ENCODE measurements around the gene POLR3H. TPM values are rescaled to one million over a fixed set of nuclear protein-coding genes. Genes with fewer than 3 reads are reported as not detected.
"Not testable (repeated sequence)": the region's sequence is repeated elsewhere in the genome, so short reads cannot be mapped to it uniquely, and the experiment has no call there.

POLR3H gene
- total RNA-seq, 4 donors from 2014 or later, result 5.6 to 8.4 (median 7.0) TPM

- peak overlapping the region in 2 of 4 donors; percentile 13 to 60 for H3K27ac ChIP-seq
These were observed 31.3 kb upstream of the POLR3H start for GRCh38 chr22:41575533-41575932.

GRCh38 chr22:41574847-41575381, 30.6 kb upstream of the POLR3H start:
- peaks cover 0 to 3% (median 0%) of the 10 kb centered on the region in 4 donors for H3K4me1 ChIP-seq
- 69% methylated on average over 24 of the region's 26 CpGs; no CpG with 5 or more reads in 1 of the 2 donors for WGBS, 2 donors (ENCODE audit: low coverage in 1 of 2)
- intact Hi-C loops (cut with DNase I; ENCODE audit: low total_unique reads), result loop anchor here (5.0 kb wide), 1 partner anchor 1963 kb away; no protein-coding TSS in a partner anchor
- H3K27me3 ChIP-seq, result no peaks in the 10 kb centered on the region
- peaks cover 0 to 14% (median 0%) of the 10 kb centered on the region in 4 donors for H3K36me3 ChIP-seq
- TF ChIP-seq CTCF (IDR thresholded peaks at IDR 0.05) (no peak), POLR2AphosphoS5 (IDR thresholded peaks at IDR 0.05) (peak in 1 of 3 donors; percentile 5)
- in situ Hi-C loops (cut with MboI; ENCODE audit: low pct_ligation_motif_present in 1 of 4, low pct_unique_long_range_greater_than_20kb in 1 of 4, low sequenced_read_pairs in 3 of 4), result no loop called here
- no peaks in the 10 kb centered on the region for H3K9me3 ChIP-seq
- H3K4me3 ChIP-seq, result no peak overlapping the region
- peak; percentile 44 for DNase-seq
- H3K27ac ChIP-seq, result peak overlapping the region in 2 of 4 donors; percentile 13 to 60

More at GRCh38 chr22:41575533-41575932, 31.3 kb upstream of the POLR3H start:
- H3K4me1 ChIP-seq, result peaks cover 0 to 3% (median 0%) of the 10 kb centered on the region in 4 donors
- H3K36me3 ChIP-seq, result peaks cover 0 to 15% (median 0%) of the 10 kb centered on the region in 4 donors
- H3K27me3 ChIP-seq, result no peaks in the 10 kb centered on the region
- intact Hi-C loops (cut with DNase I; ENCODE audit: low total_unique reads) (no loop called here), in situ Hi-C loops (cut with MboI; ENCODE audit: low pct_ligation_motif_present in 1 of 4, low pct_unique_long_range_greater_than_20kb in 1 of 4, low sequenced_read_pairs in 3 of 4) (no loop called here)
- H3K4me3 ChIP-seq, result no peak overlapping the region
- H3K9me3 ChIP-seq, result no peaks in the 10 kb centered on the region
- 93% methylated on average over 11 of the region's 15 CpGs; no CpG with 5 or more reads in 1 of the 2 donors for WGBS, 2 donors (ENCODE audit: low coverage in 1 of 2)
- DNase-seq, result no peak
- no peak for TF ChIP-seq POLR2A (IDR thresholded peaks at IDR 0.05)
- TF ChIP-seq CTCF (IDR thresholded peaks at IDR 0.05), result no peak

- Histone ChIP-seq H3K27me3 (no peaks in the 10 kb centered on the region), H3K4me1 (peaks cover 0 to 3% (median 0%) of the 10 kb centered on the region in 4 donors), H3K4me3 (no peak overlapping the region), H3K36me3 (peaks cover 0 to 5% (median 0%) of the 10 kb centered on the region in 4 donors), H3K9me3 (no peaks in the 10 kb centered on the region), H3K27ac (no peak overlapping the region)
- WGBS, 2 donors (ENCODE audit: low coverage in 1 of 2), result 92 to 93% methylated on average over 3 to 9 of the region's 11 CpGs
- no peak for TF ChIP-seq POLR2A (IDR thresholded peaks at IDR 0.05)
- TF ChIP-seq CTCF (IDR thresholded peaks at IDR 0.05), result no peak
- no peak for TF ChIP-seq EP300 (IDR thresholded peaks at IDR 0.05; ENCODE audit: low read depth)
- no peak for TF ChIP-seq POLR2AphosphoS5 (IDR thresholded peaks at IDR 0.05)
- in situ Hi-C loops (cut with MboI; ENCODE audit: low pct_ligation_motif_present in 1 of 4, low pct_unique_long_range_greater_than_20kb in 1 of 4, low sequenced_read_pairs in 3 of 4), result no loop called here
- no peak for DNase-seq
- intact Hi-C loops (cut with DNase I; ENCODE audit: low total_unique reads), result loop anchor here (5.0 kb wide), 1 partner anchor 1961 kb away; no protein-coding TSS in a partner anchor
These were observed 29.4 kb upstream of the POLR3H start for GRCh38 chr22:41573677-41574076.

GRCh38 chr22:41572305-41572704, 28.0 kb upstream of the POLR3H start:
- H3K4me1 ChIP-seq; H3K27ac ChIP-seq; H3K4me3 ChIP-seq; H3K27me3 ChIP-seq; DNase-seq; H3K9me3 ChIP-seq; in situ Hi-C loops (cut with MboI; ENCODE audit: low pct_ligation_motif_present in 1 of 4, low pct_unique_long_range_greater_than_20kb in 1 of 4, low sequenced_read_pairs in 3 of 4); H3K36me3 ChIP-seq: not testable (repeated sequence)
- 100% methylated on average over 3 of the region's 3 CpGs for WGBS, 2 donors (ENCODE audit: low coverage in 1 of 2)
- intact Hi-C loops (cut with DNase I; ENCODE audit: low total_unique reads), result loop anchor here (5.0 kb wide), 1 partner anchor 1960 kb away; no protein-coding TSS in a partner anchor

- 94% methylated on average over 14 of the region's 14 CpGs; no CpG with 5 or more reads in 1 of the 2 donors for WGBS, 2 donors (ENCODE audit: low coverage in 1 of 2)
- DNase-seq, result no peak
- no peaks in the 10 kb centered on the region for H3K36me3 ChIP-seq
- H3K27ac ChIP-seq, result no peak overlapping the region
- TF ChIP-seq EP300 (IDR thresholded peaks at IDR 0.05; ENCODE audit: low read depth), result no peak
- no peak for TF ChIP-seq CTCF (IDR thresholded peaks at IDR 0.05)
- TF ChIP-seq POLR2A (IDR thresholded peaks at IDR 0.05), result no peak
- no peak for TF ChIP-seq POLR2AphosphoS5 (IDR thresholded peaks at IDR 0.05)
- H3K4me3 ChIP-seq, result no peak overlapping the region
- H3K9me3 ChIP-seq, result no peaks in the 10 kb centered on the region
- no peaks in the 10 kb centered on the region for H3K27me3 ChIP-seq
- peaks cover 0 to 3% (median 0%) of the 10 kb centered on the region in 4 donors for H3K4me1 ChIP-seq
- in situ Hi-C loops (cut with MboI; ENCODE audit: low pct_ligation_motif_present in 1 of 4, low pct_unique_long_range_greater_than_20kb in 1 of 4, low sequenced_read_pairs in 3 of 4) (no loop called here), intact Hi-C loops (cut with DNase I; ENCODE audit: low total_unique reads) (loop anchor here (5.0 kb wide), 1 partner anchor 1959 kb away; no protein-coding TSS in a partner anchor)
These were observed 27.5 kb upstream of the POLR3H start for GRCh38 chr22:41571786-41572185.
